Astrocyte of the hippocampus (primary cell): Measurements from ENCODE around the gene EML4.
"Not testable (repeated sequence)": the region's sequence is repeated elsewhere in the genome, so short reads cannot be mapped to it uniquely, and the experiment has no call there.

Experiments used
- DNase-seq: peaks from one replicate; pipeline ENCODE4 v3.0.0; 2011; ENCODE audit warnings: low read depth, low spot score

Gene EML4

DNA sequence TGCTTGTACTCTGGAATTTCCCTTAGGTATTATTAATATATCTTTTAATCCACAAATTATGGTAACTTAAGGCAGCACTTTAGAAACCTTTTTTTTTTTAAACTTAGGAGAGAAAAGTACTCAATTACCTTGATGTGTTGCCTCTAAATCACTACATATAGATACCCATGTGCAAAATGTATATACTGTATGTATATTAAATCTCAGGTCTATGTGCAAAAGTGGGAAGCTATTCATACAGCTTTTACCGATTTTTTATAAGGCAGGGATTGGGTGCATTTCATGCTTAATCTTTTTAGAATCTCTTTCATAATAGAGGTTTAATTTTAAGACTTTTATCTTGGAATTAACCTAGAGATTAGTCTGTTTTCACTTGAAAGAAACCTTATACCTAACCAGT is 3.4 kb downstream of the EML4 start:
- DNase-seq, result no peak

- DNase-seq, result not testable (repeated sequence)
These were observed 4.3 kb downstream of the EML4 start for GRCh38 chr2:42173467-42173866.

DNA sequence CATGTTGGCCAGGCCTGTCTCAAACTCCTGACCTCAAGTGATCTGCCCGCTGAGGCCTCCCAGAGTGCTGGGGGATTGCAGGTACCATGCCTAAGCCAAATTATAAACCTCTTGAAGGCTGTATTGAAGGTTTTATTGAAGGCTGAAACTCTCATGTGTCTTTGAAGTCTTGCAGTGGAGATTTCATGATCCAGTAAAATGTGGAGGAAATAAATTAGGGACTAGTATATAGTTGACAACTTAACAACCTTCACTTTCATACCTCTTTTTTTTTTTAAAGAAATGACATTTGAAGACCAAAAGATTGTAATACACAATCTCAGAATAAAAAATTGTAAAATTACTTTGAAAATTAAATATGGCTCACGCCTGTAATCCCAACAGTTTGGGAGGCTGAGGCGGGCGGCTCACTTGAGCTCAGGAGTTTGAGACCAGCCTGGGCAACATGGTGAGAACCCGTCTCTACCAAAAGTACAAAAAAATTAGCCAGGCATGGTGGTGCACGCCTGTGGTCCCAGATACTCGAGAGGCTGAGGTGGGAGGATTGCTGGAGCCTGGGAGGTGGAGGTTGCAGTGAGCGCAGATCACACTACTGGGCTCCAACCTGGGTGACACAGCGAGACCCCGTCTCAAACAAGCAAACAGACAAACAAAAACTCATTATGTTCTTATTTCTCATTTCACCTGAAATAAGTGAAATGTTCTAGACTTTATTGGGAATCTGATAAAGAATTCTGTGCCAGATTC is 8.0 kb downstream of the EML4 start:
- DNase-seq, result no peak

DNA sequence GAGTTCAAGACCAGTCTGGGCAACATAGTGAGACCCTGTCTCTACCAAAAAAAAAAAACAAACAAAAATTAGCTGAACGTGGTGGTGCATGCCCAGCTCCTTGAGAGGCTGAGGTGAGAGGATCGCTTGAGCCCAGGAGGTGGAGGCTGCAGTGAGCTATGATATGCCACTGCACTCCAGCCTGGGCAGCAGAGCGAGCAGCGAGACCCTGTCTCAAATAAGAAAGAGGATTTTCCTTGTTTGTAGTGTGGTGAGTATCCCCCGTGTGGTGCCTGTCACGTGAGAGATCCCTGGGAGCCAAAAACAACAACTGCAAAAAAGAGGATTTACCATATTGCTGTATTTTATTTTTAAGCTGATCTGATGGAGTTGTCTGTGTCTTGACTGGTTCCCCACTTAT is 9.2 kb downstream of the EML4 start:
- DNase-seq, result no peak

GRCh38 chr2:42180300-42180699 is 11.1 kb downstream of the EML4 start:
- peak; percentile 17 for DNase-seq

DNA sequence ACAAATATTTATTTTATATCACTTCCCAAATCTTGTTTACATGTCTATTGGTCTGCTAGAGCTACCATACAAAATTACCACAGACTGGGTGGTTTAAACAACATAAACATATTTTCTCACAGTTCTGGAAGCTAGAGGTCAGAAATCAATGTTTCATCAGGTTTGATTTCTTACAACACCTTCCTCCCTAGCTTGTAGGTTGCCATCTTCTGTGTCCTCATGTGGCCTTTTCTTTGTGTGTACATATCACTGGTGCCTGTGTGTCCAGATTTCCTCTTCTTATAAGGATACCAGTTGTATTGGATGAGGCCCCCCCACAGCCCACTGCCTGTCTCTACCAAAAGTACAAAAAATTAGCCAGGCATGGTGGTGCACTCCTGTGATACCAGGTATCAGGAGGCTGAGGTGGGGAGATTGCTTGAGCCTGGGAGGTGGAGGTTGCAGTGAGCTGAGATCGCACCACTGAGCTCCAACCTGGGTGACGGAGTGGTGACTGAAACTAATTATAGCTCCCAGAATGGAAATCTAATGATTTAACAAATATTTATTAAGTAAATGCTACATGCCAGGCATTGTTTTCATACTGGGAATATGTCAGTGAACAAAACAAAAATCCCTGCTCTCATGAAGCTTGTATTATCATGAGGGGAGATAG is 13.6 kb downstream of the EML4 start:
- DNase-seq, result no peak

DNA sequence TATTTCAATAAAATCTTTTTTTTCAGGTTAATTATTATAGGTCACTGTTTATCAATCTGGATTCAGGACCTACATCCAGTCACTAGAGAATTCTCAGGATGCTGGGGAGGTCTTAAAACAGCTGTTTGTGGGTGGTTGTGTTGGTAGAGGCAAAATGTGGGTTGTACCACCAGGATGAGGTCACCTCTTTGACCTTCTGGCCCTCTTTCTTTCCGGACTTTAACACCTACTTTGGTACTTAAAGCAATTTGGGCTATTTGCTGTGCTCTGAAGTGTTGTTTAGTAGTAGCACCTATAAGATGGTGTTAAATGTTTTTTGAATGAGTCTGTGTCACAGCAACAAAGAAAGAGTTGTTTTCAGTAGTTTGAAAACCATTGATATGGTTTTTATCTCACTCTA is 14.6 kb downstream of the EML4 start:
- DNase-seq, result no peak

- DNase-seq, result no peak
These were observed 15.2 kb downstream of the EML4 start for GRCh38 chr2:42184346-42184745.

GRCh38 chr2:42185220-42185921 is 16.2 kb downstream of the EML4 start:
- DNase-seq, result no peak

GRCh38 chr2:42186366-42186765 is 17.2 kb downstream of the EML4 start:
- no peak for DNase-seq

GRCh38 chr2:42186945-42187632 is 17.9 kb downstream of the EML4 start:
- no peak for DNase-seq

DNA sequence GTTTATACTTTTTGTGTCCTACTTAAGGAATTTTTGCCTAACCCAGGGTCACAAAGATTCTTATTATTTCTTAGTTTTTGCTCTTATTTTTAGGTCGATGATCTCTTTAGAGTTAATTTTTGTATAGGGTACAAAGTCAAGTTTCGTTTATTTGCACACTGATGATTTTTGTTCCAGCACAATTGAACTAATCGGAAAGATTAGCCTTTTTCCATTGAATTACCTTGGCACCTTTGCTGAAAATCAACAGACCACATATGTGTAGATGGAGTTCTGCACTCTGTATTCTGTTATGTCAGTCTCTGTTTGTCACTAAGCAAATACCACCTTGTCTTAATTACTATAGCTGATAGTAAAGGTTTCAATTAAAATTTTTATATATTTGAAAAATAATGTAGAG is 18.7 kb downstream of the EML4 start:
- DNase-seq, result no peak

- DNase-seq, result no peak
These were observed 20.0 kb downstream of the EML4 start for GRCh38 chr2:42189235-42189566.

DNA sequence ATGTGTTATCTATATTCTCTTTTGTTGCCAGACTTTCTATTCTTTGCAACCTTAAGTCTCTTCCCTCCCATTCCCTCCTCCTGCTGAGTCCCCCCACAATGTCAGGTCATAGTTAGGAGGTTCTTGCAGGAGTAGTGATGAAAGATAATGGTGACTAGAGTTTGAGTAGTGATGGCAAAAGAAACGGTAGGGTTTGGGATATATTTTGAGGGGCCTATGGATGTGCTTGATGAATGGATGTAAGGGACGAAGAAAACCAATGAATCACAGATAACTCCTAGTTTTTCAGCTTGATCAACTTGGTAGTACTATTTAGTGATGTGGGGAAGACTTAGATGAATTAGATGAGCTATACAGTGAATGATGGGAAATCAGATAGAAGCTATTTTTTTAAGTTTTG is 21.0 kb downstream of the EML4 start:
- DNase-seq, result no peak

DNA sequence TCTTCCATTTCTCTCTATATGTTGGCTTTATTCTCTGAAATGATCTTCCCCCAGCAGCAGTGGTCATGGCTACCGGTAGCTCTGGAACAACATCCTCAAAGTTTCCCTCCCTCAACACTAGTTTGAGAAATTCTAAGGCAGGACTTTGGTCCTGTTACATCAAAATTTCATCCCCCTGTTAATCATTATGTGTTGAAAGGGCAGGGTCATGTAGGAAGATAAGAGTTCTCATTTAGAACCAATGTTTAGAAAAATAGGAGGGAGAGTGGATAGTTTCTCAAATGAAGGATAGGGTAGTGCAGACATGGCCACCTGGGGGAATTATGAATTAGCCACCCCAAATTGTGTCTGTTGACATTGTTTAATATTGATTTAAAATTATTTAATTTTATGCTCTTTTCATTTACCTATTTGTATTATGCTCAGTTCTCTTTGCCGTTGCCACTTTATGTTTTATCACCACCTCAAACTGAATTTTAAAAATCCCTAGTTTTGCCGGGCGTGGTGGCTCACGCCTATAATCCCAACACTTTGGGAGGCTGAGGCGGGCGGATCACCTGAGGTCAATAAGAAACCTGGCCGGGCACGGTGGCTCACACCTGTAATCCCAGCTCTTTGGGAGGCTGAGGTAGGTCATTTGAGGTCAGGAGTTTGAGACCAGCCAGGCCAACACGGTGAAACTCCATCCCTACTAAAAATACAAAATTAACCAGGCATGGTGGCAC is 22.3 kb downstream of the EML4 start:
- no peak for DNase-seq

- no peak for DNase-seq
These were observed 22.8 kb downstream of the EML4 start for GRCh38 chr2:42192010-42192373.

- no peak for DNase-seq
These were observed 23.8 kb downstream of the EML4 start for GRCh38 chr2:42192652-42193566.

DNA sequence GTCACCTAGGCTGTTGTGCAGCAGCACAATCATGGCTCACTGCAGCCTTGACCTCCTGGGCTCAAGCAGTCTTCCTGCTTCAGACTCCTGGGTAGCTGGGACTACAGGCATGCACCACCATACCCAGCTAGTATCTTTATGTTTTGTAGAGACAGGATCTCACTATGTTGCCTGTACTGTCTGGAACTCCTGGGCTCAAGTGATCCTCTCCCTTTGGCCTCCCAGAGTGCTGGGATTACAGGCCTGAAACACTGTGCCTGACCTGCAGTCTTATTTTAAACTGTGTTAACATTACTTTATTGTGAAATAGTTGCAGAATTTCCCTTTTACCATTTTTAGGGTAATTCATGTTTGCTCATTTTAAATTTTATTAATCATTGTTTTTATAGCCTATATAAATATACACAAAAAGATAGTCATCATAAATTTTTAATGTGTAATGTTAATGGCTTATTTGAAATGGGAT is 24.6 kb downstream of the EML4 start:
- DNase-seq, result no peak

GRCh38 chr2:42194428-42194827 is 25.3 kb downstream of the EML4 start:
- no peak for DNase-seq

DNA sequence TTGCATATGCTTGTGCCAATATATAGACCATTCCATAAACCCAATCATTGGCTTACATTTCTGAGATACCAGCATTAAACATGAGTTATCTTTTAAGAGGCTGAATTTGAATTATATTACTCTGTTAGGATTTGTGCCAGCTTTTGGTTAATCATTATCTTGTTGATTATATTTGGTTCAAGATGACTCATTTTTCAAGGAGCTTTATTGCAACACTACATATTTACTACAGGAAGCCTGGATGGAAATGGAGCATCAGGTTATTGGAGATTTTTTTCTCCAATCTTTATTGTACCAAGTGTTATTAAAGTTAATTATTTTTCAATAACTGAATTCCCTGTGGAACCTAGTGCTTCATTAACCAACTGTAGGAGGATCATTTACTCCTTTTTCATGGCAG is 26.4 kb downstream of the EML4 start:
- no peak for DNase-seq

DNA sequence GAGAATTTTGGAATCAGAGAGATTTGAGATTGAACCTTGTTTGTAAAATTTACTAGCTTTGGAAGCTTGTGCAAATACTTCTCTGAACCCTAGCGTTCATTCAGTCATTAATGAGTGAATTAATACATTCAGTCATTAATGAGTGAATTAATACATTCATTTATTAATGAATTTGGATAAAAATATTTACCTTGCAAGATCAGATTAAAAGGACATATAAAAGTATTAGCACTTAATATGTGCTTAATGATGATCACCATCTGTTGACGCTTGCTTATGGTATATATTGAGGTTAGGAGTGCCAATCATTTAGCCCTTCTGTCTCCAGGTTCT is 26.9 kb downstream of the EML4 start:
- DNase-seq, result no peak
